Measurements from ENCODE around the gene WIPF3.

The WIPF3 gene

GRCh38 chr7:29810297-29810696 is 4.0 kb downstream of the WIPF3 start:
- no peak for DNase-seq

DNA sequence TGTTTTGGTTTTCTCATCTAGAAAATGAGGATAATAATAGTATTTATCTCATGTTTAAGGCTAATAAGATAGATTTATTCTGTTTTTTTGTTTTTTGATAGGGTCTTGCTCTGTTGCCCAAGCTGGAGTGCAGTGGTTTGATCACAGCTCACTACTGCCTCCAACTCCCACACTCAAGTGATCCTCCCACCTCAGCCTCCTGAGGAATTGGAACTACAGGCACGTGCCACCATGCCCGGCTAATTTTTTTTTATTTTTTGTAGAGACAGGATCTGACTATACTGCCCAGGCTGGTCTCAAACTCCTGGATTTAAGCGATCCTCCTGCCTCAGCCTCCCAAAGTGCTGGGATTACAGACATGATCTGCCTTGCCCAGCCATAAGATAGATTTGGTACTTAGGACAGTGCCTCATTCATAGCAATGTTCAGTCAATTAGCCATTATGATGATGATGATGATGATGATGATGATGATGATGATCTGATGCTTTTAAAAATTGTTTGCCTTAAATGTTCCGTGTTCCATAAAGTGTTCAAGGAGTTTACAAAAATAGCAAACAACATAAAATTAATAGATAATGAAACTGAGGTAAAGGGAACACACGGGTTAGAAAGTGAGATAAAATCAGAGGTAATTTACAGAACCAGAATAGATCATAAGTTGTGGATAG is 4.6 kb downstream of the WIPF3 start:
- no peak for DNase-seq

DNA sequence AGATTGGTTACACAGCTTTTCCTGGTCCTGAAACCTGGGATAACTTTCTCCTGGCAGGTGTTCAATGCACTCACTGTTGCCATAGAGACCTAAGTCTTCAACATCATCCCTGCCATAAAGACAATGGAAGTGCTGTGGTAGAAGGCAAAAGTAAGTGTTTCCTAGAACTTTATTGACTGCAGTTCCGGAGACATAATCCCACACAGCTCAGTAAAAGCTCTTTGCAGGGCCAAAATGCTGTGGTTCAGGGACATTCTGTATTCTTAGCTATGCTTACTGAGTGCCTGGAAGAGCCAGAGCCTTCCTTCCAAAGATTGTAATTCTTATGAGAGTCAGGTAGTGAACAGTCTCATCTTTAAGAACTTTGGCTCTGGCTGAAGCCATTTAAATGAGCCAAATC is 5.3 kb downstream of the WIPF3 start:
- DNase-seq: peak; percentile 90

GRCh38 chr7:29812185-29812876 is 6.0 kb downstream of the WIPF3 start:
- DNase-seq: no peak

DNA sequence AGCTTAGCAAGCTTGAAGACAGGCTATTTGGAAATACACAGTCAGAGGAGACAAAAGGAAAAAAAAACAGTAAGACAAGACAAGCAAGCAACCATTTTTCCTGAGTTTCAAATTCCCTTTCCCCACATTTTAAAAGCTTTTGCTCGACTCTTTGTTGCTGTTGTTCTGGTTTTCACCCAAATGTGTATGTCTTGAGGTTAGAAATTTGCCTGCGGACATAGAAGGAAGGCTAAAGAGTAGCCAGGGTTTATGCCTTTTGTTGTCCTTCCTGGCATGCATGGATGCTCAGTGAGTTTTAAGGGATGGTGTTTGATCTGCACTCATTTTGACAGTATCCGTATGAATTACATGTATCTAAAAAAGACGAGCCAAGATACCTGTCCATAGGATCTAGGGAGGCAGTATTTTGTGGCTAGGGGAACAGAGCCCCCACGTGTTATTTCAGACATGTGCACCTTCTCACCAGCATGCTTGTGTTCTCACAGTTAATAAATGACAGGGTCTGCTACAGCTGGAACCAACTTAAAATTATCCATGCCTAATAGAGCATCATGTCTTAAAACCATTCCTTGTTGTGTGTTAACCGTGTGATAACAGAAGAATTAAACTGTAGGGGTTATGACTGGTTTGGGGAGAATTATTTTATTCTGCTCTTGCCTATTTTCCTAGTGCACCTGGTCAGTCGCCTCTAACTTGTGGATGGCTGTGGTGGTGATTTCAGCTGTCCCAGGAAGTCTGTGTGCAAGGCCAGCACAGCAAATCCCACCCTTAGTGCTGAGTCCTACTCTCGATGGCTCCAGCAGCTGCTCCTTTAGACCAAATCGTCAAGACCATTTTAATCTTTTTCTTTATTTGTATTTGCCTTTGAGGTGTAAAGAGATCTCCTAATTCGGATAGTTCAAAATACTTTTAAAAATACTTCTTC is 9.1 kb downstream of the WIPF3 start:
- DNase-seq: no peak

DNA sequence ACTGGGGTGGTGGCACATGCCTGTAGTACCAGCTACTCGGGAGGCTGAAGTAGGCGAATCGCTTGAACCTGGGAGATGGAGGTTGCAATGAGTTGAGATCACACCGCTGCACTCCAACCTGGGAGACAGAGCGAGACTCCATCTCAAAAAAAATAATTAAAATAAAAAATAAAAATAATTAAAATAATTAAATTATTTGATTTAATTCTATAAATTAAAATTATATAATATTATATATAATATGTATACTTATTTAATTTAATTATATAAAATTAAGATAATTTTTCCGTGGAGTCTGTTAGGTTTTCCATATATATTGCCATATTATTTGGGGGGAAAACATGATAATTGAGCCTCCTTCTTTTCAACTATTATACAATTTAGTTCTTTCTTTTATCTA is 12.0 kb downstream of the WIPF3 start:
- no peak for DNase-seq

- DNase-seq: peak; percentile 22
These were observed 19.6 kb downstream of the WIPF3 start for GRCh38 chr7:29825775-29826529.

GRCh38 chr7:29826530-29826822 is 20.2 kb downstream of the WIPF3 start:
- DNase-seq: no peak

DNA sequence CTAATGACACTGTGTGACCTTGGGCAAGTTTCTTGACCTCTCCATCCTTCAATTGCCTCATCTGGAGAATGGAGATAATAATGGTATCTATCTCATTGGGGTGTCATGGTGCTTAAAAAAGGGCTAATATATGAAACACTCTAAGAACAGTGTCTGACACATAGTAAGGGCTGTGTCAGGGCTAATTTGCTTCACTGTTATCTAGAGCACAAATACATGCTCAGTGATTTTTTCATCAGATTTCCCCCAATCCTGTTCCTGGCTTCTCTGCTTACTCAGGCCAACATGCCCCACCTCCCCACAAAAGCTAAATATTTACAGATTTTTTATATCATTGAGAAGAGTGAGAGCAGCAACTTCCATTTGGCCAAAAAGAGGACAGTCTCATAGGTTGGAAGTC is 20.6 kb downstream of the WIPF3 start:
- no peak for DNase-seq

- no peak for DNase-seq
These were observed 25.4 kb downstream of the WIPF3 start for GRCh38 chr7:29831705-29832104.

GRCh38 chr7:29833929-29834328 is 27.6 kb downstream of the WIPF3 start:
- no peak for DNase-seq

DNA sequence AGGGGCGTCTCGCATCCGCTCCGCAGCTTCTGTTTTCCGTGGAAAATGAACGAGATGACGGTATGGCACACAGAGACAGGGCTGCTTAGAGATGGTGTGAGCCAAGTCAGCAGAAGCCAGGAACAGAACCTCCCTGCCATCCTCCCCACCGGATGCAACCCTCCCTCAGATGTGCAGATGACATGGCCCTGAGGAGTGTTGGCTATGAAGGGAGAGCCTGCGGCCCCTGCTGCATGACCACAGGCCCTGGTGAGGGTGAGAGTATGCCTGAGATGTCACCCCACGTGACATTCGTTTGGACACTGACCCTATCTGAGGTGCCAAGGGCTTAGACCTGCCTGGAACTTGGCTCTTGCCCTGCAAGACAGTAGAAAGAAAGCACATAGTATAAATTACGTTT is 29.4 kb downstream of the WIPF3 start:
- no peak for DNase-seq

DNA sequence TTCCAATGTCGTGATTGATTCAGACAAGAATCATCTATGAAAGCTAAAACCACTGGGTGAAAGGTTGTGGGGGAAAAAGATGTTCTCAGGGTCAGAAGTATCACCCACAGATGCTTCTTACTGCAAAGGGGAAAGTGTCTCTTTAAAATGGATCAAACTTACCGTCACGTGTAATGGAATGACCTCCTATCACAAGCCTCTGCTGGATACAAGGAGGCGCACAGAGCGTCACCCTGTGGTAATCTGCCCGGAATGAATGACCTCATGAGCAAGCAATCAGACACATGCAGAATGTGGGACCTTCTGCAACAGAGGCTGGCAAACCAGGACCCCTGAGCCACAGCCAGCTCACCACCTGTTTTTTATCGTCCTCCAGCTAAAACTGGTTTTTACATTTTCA is 33.0 kb downstream of the WIPF3 start:
- no peak for DNase-seq

GRCh38 chr7:29839921-29840320 is 33.6 kb downstream of the WIPF3 start:
- no peak for DNase-seq

- DNase-seq: no peak
These were observed 34.4 kb downstream of the WIPF3 start for GRCh38 chr7:29840701-29841100.

DNA sequence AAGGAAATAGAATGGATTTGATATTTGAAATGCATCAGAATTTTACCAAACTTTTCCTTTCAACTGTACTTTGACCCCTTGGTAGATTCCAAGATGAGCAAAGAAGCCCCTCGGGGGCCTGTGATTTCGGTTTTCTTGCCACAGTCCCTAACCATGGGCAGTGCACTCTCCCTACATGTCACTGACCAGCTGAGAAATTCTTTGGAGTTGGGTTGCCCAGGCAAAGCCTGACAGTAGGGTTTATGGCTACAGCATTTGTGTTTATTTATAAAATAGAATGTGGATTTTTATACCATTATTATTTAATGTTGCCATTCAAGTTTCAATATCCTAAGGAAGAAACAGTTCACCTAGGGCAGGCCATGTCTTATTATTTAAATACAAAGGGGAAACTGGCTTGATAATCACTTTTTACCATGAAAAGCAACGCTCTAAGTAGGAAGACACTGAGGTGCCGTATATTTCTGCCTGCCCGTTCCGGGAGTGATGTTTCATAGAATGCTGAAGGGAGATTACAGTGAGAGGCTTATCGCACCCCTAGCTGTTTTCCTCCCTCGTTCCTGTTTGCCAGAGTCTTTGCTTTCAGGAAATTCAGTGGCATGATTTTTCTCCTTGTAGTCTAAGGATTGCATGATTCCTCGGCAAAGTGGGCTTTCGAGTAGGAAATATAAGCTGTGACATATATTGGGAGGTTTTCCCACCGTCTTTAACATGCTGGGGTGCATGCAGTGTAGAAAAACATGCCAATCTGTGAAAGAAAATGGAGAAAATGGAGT is 35.8 kb downstream of the WIPF3 start:
- DNase-seq: no peak

DNA sequence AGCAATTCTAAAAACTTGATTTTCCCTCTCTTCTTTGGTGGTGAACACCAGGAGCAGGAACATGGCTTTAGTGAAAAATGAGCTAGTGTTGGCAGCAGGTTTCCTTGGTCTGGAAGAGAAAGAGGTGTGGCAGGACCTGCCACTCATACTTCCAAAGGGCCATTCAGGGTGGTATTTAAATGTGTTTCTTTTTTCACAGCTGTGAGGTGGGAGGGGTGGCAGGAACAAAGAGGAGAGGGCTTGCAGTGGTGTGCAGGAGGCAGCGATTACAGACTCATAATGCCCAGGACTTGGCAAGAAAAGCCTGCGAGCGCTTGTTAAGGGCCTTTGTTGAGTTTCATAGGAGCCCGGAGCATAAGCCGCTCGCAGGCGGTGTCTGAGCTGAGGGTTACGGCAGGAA is 36.8 kb downstream of the WIPF3 start:
- peak; percentile 95 for DNase-seq

DNA sequence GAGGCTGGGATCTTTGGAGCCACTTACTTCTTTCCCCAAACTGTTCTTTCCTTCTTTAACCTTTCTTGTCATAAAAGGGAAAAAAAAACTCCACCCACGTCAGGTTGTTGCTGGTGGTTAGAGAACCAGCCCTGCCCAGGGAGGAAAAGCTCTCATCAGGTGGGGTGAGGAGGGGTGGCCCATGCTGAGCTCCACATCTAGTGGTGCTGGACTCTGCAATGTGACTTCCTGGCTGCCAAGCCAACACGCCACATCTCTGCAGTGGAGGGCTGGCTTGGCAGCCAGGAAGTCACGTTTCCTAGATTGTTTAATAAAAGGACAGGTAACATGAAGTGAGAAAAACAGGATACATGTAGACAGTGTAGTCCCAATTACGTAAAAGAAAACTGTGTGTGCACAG is 37.4 kb downstream of the WIPF3 start:
- DNase-seq: no peak

- no peak for DNase-seq
These were observed 38.3 kb downstream of the WIPF3 start for GRCh38 chr7:29844559-29844958.

GRCh38 chr7:29847496-29847895 is 41.2 kb downstream of the WIPF3 start:
- DNase-seq: no peak

GRCh38 chr7:29847916-29848315 is 41.6 kb downstream of the WIPF3 start:
- no peak for DNase-seq

- no peak for DNase-seq
These were observed 42.6 kb downstream of the WIPF3 start for GRCh38 chr7:29848941-29849340.

Measured in NCI-H1105 treated with DMSO at 0.1 percent for 48 hours (cell line).